IPS-15b (cell line): ENCODE measurements around the gene UMODL1.

Experiments used
- H3K27me3 ChIP-seq: one replicate; pipeline ENCODE4 v1.6.1; 2013; ENCODE audit warnings: low read length; ENCODE audit not compliant: control insufficient read depth, insufficient read depth
- H3K36me3 ChIP-seq: one replicate; pipeline ENCODE4 v1.6.1; 2013; ENCODE audit warnings: low read length; ENCODE audit not compliant: control insufficient read depth, insufficient read depth
- H3K4me1 ChIP-seq: one replicate; pipeline ENCODE4 v1.6.1; 2013; ENCODE audit warnings: mild to moderate bottlenecking, low read length; ENCODE audit not compliant: control insufficient read depth, insufficient read depth
- H3K4me3 ChIP-seq: one replicate; pipeline ENCODE4 v1.5.1; 2013; ENCODE audit warnings: low read depth, low read length
- H3K9ac ChIP-seq: one replicate; pipeline ENCODE4 v1.6.1; 2013; ENCODE audit warnings: low read depth, mild to moderate bottlenecking, low read length
- H3K9me3 ChIP-seq: one replicate; pipeline ENCODE4 v1.6.1; 2013; ENCODE audit warnings: mild to moderate bottlenecking, low read length; ENCODE audit not compliant: control insufficient read depth, insufficient read depth

The UMODL1 gene

DNA sequence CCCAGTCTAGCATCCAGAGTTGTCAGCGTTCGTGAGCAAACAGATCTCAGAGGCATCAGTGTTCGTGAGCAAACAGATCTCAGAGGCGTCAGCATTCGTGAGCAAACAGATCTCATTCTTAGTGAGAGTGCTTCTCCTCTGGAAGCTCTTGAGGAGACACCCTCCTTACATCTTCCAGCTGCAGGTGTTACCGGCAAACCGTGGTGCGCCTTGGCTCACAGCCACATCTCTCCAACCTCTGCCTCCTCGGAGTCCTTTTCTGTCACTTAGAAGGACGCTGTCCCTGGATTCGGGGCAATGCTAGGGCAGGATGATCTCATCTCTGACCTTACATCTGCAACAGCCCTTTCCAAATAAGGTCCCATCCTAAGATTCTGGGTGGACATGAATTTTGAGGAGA, 14.6 kb upstream of the UMODL1 start:
- H3K27me3 ChIP-seq = no peaks in the 10 kb centered on the region
- H3K4me3 ChIP-seq = no peak overlapping the region
- H3K9ac ChIP-seq = no peak overlapping the region
- no peaks in the 10 kb centered on the region for H3K36me3 ChIP-seq
- peaks cover 13% of the 10 kb centered on the region for H3K4me1 ChIP-seq
- no peaks in the 10 kb centered on the region for H3K9me3 ChIP-seq

DNA sequence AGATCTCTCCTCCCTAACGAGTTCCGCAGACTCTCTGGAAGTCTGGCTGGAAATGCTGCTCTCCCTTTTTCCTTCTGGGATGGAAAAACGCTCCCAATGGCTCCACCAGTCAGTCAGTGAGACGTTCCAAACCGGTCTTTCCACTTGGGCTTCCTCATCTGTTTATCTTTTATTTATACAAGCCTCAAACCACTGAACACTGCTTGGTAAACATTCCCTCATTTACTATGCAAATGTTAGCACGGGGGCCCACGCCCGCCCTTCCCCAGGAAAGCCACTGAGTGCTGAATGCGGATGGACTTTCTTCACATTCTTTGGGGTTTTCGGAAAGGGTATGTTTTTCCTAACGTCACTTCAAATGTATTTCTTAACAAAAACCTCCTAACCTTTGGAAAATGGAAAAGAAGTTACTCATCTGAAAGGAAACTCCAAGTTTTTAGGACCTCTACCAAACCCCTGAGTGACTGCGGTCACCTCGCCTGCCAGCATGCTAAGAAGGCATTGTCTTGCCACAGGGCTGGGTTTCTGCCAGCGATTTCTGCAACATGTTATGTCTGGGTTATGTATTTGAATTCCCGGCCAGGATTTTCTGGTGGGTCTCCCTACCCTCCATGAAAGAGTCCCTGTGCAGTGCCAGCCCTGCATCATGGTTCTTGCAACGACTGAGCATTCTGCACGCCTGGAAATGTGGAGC, 14.0 kb upstream of the UMODL1 start:
- H3K9ac ChIP-seq = no peak overlapping the region
- H3K4me1 ChIP-seq = peaks cover 13% of the 10 kb centered on the region
- H3K9me3 ChIP-seq = no peaks in the 10 kb centered on the region
- H3K4me3 ChIP-seq = no peak overlapping the region
- H3K36me3 ChIP-seq = no peaks in the 10 kb centered on the region
- H3K27me3 ChIP-seq = no peaks in the 10 kb centered on the region

DNA sequence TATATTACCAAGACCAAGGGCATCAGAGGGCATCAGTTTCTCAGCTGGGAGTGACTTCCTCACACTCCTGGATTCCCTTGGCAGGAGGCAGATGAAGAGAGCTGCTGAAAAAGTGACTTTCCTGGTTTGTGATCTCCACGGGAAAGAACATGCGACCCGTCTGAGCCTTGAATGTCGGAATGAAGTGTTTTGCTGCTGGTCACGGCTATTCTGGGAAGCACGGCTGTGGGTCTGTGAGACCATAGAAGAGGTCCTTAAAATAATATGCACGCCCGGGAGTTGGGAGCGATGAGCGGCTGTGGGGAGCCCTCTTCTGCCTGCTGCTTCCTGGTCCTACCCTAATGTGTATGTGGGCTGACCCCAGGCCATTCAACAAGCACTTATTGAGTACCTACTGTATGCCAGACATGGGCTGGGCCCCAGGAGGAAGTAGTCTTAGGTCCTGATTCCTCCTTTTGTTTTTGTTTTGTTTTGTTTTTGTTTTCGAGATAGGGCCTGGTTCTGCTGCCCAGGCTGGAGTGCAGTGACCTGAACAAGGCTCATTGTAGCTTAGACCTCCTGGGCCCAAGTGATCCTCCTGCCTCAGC, 13.2 kb upstream of the UMODL1 start:
- Histone ChIP-seq H3K27me3 (no peaks in the 10 kb centered on the region), H3K9ac (no peak overlapping the region)

DNA sequence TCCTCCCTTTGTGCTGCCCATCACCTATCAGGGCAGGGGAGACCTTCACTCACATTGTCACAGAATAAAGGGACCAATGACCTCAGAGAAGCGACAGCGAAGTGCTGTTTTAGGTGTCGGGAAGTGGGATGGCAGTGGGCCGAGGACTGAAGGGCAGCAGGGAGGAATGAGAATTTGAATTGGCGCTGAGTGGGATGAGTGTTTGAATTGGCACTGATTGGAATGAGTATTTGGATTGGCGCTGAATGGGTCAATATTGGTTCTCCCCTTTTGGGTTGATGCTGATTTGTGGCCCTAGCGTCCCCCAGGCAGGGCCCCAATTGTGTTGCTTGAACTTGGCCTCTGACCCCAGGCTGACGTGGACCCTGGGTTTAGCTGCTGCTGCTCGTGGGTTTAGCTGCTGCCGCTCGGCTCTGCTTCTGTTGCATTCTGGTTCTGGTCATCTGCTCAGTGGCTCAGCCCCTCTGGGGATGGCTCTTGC, 12.4 kb upstream of the UMODL1 start:
- H3K27me3 ChIP-seq = no peaks in the 10 kb centered on the region
- H3K9me3 ChIP-seq = no peaks in the 10 kb centered on the region
- peaks cover 13% of the 10 kb centered on the region for H3K4me1 ChIP-seq
- no peak overlapping the region for H3K9ac ChIP-seq
- no peaks in the 10 kb centered on the region for H3K36me3 ChIP-seq
- H3K4me3 ChIP-seq = no peak overlapping the region

More for the DNA sequence above, 13.2 kb upstream of the UMODL1 start:
- H3K4me3 ChIP-seq = no peak overlapping the region
- no peaks in the 10 kb centered on the region for H3K36me3 ChIP-seq
- H3K4me1 ChIP-seq = peaks cover 13% of the 10 kb centered on the region
- no peaks in the 10 kb centered on the region for H3K9me3 ChIP-seq

DNA sequence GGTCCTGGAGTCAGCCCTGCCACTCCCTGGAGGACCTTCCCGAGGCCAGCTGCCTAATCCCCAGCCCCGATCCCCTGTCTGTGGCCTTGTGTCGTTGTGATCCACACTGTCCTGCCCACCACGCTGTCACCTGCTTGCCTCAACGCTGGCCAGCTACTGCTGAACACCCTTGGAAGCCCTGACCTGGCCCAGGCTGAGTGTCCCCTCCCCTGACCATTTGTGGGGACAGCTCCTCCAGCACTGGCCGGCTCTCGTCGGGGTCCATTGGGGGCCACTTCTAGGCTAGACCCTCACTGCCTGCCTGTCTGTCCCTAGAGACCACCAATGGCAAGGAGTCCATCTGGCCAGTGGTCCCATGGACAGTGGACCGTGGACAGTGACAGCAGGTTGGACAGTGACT, 12.0 kb upstream of the UMODL1 start:
- H3K27me3 ChIP-seq = no peaks in the 10 kb centered on the region
- no peaks in the 10 kb centered on the region for H3K9me3 ChIP-seq
- H3K4me3 ChIP-seq = no peak overlapping the region
- peaks cover 13% of the 10 kb centered on the region for H3K4me1 ChIP-seq
- H3K9ac ChIP-seq = no peak overlapping the region
- no peaks in the 10 kb centered on the region for H3K36me3 ChIP-seq

DNA sequence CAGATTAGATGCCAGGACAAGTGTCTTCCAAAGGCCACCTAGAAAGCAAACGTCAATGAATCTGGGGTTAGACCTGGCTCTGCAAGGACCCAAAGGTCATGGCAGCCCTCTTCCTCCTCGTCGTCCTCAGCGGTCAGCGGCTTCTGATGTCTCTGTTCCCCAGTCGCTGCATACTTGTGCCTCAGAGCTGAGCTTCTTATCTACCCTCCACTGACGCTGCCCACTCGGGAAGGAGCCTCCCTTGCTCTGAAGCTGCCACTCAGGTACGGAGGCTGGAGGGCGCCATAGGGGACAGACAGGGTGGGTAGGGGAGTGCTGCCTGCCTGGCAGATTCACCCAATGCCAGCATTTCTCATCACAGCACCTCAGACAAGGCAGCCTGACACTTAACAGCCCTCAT, 11.4 kb upstream of the UMODL1 start:
- H3K9ac ChIP-seq = no peak overlapping the region
- H3K4me3 ChIP-seq = no peak overlapping the region
- peaks cover 13% of the 10 kb centered on the region for H3K4me1 ChIP-seq
- no peaks in the 10 kb centered on the region for H3K36me3 ChIP-seq
- no peaks in the 10 kb centered on the region for H3K9me3 ChIP-seq
- H3K27me3 ChIP-seq = no peaks in the 10 kb centered on the region

DNA sequence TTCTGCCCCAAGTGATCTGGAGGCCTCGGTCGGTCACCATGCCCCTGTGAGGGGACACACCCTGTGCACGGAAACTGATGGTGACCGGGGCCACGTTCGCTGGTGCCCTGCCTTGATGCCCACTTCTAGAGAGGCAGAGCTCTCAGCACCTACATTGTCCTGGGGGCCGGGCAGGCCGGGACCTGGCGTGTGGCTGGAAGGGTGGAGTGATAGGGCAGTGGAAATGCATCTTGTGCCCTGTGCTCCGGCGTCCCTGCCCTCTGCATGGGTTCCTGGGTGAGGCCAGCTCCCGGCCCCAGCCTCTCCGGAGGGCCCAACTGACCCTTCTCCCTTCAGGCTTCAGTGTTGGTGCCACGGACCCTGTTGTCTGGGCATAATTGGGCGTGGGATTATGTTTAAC, 11.0 kb upstream of the UMODL1 start:
- no peak overlapping the region for H3K4me3 ChIP-seq
- H3K9ac ChIP-seq = no peak overlapping the region
- no peaks in the 10 kb centered on the region for H3K27me3 ChIP-seq
- H3K9me3 ChIP-seq = no peaks in the 10 kb centered on the region
- no peaks in the 10 kb centered on the region for H3K36me3 ChIP-seq
- peaks cover 13% of the 10 kb centered on the region for H3K4me1 ChIP-seq

DNA sequence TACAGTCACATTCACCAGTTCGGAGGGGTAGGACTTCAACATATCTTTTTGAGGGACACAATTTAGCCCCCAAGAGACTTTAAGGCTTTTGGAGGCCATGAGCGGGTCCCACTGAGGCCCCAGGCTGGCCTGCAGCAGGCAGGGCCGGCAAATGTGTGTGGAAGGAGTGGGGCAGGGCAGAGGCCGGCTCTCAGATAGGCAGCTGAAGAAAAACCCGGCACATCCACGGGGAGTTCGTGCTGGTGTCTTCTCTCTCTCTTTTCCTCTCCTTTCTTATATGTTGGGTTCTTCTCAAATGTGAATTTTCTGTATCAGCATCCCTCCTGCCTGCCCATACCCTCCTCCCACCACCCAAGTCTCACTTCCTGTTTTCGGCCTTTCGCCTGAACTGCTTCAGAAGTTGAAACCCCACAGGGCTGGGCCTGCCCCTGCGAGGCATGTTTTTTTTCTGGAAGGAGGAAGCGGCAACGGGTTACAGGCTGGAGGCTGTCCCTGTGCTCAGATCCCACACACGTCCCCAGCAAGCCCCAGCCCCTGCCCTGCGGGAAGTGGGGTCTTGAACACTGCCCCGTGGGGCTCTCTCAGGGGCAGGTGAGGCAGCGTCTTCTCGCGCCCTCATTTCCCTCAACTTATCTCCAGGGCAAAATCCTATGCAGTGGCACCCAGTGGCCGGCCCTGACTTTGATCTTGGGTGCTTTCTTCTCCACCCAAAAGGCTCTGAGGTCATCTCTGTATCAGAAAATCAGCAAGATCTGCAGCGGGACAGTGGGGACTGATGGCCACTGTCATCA, 9.7 kb upstream of the UMODL1 start:
- Histone ChIP-seq H3K36me3 (no peaks in the 10 kb centered on the region), H3K27me3 (no peaks in the 10 kb centered on the region), H3K4me3 (no peak overlapping the region), H3K9ac (no peak overlapping the region), H3K4me1 (peaks cover 11% of the 10 kb centered on the region), H3K9me3 (no peaks in the 10 kb centered on the region)

DNA sequence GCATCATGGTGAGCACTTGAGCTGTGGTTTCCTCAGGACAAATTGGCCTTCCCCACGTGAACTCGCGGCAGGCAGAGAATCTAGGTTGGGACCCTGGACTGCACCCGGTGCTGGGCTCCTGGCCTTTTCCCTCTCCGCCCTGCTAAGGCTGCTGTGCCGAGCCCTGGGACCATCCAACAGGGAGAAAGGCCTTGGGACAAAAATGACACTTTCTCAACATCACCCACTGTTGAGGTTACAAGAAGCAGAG, 9.2 kb upstream of the UMODL1 start:
- Histone ChIP-seq H3K9me3 (no peaks in the 10 kb centered on the region), H3K27me3 (no peaks in the 10 kb centered on the region), H3K4me1 (peaks cover 6% of the 10 kb centered on the region), H3K9ac (no peak overlapping the region), H3K4me3 (no peak overlapping the region), H3K36me3 (no peaks in the 10 kb centered on the region)

DNA sequence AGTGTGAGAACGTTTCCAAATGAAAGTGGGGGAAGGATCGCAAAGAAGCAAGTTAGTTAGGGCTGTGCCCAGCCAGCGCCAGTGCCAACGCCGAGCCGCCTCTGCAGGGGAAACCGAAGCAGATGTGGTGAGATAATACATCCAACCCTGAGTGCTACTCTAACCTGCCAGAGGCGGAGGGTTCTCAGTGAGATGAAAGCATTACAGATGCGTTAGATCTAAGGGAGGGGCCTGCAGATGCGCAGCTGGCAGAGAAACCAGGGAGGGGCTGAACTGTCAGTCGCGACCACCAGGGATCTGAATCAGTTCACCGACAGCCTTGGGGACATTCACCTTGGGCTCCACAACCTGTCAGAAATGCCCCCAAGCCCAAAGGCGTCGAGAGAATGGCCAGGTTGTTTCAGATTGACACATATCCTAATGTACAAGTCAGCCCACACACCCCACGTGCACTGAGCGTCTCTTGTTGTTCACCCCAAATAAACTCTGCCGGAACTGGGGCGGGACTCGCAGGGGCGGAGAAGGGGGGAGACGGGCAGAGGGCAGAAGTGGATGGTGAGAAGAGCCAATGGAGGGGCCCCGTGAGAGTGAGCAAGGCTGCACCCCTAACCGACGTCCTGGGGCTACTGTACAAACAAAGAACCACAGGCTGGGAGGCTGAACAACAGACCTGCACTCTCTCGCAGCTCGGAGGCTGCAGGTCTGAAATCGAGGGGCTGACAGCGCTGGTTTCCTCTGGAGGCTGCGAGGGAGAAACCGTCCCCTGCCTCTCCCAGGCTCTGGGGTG, 8.7 kb upstream of the UMODL1 start:
- Histone ChIP-seq H3K9ac (no peak overlapping the region), H3K4me1 (peaks cover 3% of the 10 kb centered on the region), H3K4me3 (no peak overlapping the region), H3K27me3 (no peaks in the 10 kb centered on the region), H3K9me3 (no peaks in the 10 kb centered on the region), H3K36me3 (no peaks in the 10 kb centered on the region)

DNA sequence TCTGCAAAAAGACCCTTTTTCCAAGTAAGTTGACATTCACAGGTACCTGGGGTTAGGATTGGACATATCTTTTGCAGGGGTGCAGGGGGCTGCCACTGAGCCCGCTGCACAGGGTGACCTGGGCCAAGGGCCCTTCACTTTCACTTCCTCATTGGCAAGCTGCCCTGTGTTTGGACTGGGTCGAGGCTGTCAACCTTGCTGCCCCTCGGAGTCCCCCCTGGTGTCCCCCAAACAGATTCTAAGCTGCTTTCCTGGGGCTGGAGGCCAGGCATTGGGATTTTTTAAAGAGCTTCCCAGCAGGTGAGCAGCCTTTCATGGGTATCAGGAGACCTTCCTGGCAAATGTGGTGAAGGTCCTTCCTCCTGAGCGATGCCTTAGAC, 7.9 kb upstream of the UMODL1 start:
- Histone ChIP-seq H3K9me3 (no peaks in the 10 kb centered on the region), H3K36me3 (no peaks in the 10 kb centered on the region), H3K9ac (no peak overlapping the region), H3K27me3 (no peaks in the 10 kb centered on the region), H3K4me1 (no peaks in the 10 kb centered on the region), H3K4me3 (no peak overlapping the region)
